HCT116 (cell line): ENCODE results near the gene ZNF853. TPM values are rescaled to one million over a fixed set of nuclear protein-coding genes. Genes with fewer than 3 reads are reported as not detected.
"Not testable (repeated sequence)": the region's sequence is repeated elsewhere in the genome, so short reads cannot be mapped to it uniquely, and the experiment has no call there.

Experiments used
- ATAC-seq: fragments of 200-7000 bp; cut with Tn5 transposase; 2 replicates; pipeline ENCODE4 v1.9.1; 2020; ENCODE audit warnings: mild to moderate bottlenecking, moderate library complexity
- BruUV-seq: library from RNA; stranded (reverse); fragments of 400-500 nt; replicated peaks from 2 replicates; lab custom pipeline; 2021; lab: Mats Ljungman, UMichigan
- CTCF ChIA-PET: fragments of 300-600 bp; sonication (Branson Sonifier 250); formaldehyde crosslinking; loops from one replicate; lab custom pipeline; 2021; ENCODE audit warnings: antibody characterized with exemption; lab: Charles Lee
- POLR2A ChIA-PET: fragments of 300-600, 350-600 bp; sonication (Branson Sonifier 250); formaldehyde crosslinking; loops from one replicate; lab custom pipeline; 2021; ENCODE audit warnings: antibody characterized with exemption; lab: Charles Lee
- RAD21 ChIA-PET, 2 experiments: fragments of 300-600 bp; sonication (Branson Sonifier 250); formaldehyde crosslinking; loops; one replicate each; lab custom pipeline; 2023; ENCODE audit warnings: low total read pairs in 2 of 2; ENCODE audit not compliant: uncharacterized antibody in 2 of 2, unreplicated experiment in 2 of 2, low non-redundant PET in 1 of 2; lab: Charles Lee
- DNase-seq: peaks from one replicate; pipeline ENCODE4 v3.0.0-alpha.2; 2010; ENCODE audit warnings: low read depth, low spot score
- H2AFZ ChIP-seq: fragments of 200-600 bp; shearing (Covaris generic), sonication (generic); 2 replicates; pipeline ENCODE4 v1.6.1; 2017; ENCODE audit warnings: low read depth, mixed run types, mixed read lengths, antibody characterized with exemption, low read length; ENCODE audit not compliant: poor library complexity, severe bottlenecking
- H3K27ac ChIP-seq: 2 replicates; pipeline ENCODE4 v1.5.1; 2012; ENCODE audit warnings: low read depth, low read length
- H3K27me3 ChIP-seq: fragments of 200-600 bp; sonication (generic); 2 replicates; pipeline ENCODE4 v1.6.1; 2016; ENCODE audit warnings: mixed run types, low read length, mixed read lengths; ENCODE audit not compliant: insufficient read depth
- H3K36me3 ChIP-seq, 2 experiments: fragments of 200-500 bp in 1 of 2; fragments of 200-600 bp in 1 of 2; sonication (Bioruptor generic) in 1 of 2; sonication (generic) in 1 of 2; 2 replicates each; pipeline versions ENCODE4 v1.5.1 to v1.6.1; 2014 to 2016; ENCODE audit warnings: low read length in 2 of 2, inconsistent platforms in 1 of 2, mixed read lengths in 1 of 2, mixed run types in 1 of 2; ENCODE audit not compliant: insufficient read depth in 2 of 2, control insufficient read depth in 1 of 2
- H3K4me1 ChIP-seq, 2 experiments: fragments of 200-600 bp in 1 of 2; sonication (generic) in 1 of 2; 2 replicates each; pipeline versions ENCODE4 v1.5.1 to v1.6.1; 2012 to 2017; ENCODE audit warnings: low read length in 2 of 2, inconsistent platforms in 1 of 2, mild to moderate bottlenecking in 1 of 2, mixed read lengths in 1 of 2, mixed run types in 1 of 2, moderate library complexity in 1 of 2; ENCODE audit not compliant: insufficient read depth in 2 of 2, control insufficient read depth in 1 of 2
- H3K4me2 ChIP-seq: fragments of 200-600 bp; sonication (generic); 2 replicates; pipeline ENCODE4 v1.6.1; 2017; ENCODE audit warnings: mixed run types, low read length, mixed read lengths
- H3K4me3 ChIP-seq, 2 experiments: fragments of 200-600 bp in 1 of 2; sonication (generic) in 1 of 2; replicated peaks in 1 of 2; 2 replicates each; pipeline ENCODE4 v1.5.1; 2011 to 2016; ENCODE audit warnings: low read length in 2 of 2, control low read depth in 1 of 2, low read depth in 1 of 2, mild to moderate bottlenecking in 1 of 2, mixed read lengths in 1 of 2, mixed run types in 1 of 2
- H3K79me2 ChIP-seq: fragments of 200-600 bp; sonication (generic); 2 replicates; pipeline ENCODE4 v1.6.1; 2017; ENCODE audit warnings: mild to moderate bottlenecking, mixed run types, low read length, moderate library complexity, mixed read lengths; ENCODE audit not compliant: insufficient read depth
- H3K9ac ChIP-seq: fragments of 200-600 bp; sonication (generic); 2 replicates; pipeline ENCODE4 v1.6.1; 2016; ENCODE audit warnings: low read length, mixed read lengths
- H3K9me2 ChIP-seq: fragments of 200-600 bp; sonication (generic), shearing (Covaris generic); 2 replicates; pipeline ENCODE4 v1.6.1; 2017; ENCODE audit warnings: mixed run types, mild to moderate bottlenecking, moderate library complexity; ENCODE audit not compliant: insufficient read depth
- H3K9me3 ChIP-seq, 2 experiments: fragments of 200-500 bp in 1 of 2; fragments of 200-600 bp in 1 of 2; sonication (Bioruptor generic) in 1 of 2; sonication (generic) in 1 of 2; 2 replicates each; pipeline ENCODE4 v1.6.1; 2014 to 2017; ENCODE audit warnings: low read length in 2 of 2, mixed read lengths in 2 of 2, inconsistent platforms in 1 of 2, low read depth in 1 of 2, mild to moderate bottlenecking in 1 of 2, mixed run types in 1 of 2, moderate library complexity in 1 of 2; ENCODE audit not compliant: control insufficient read depth in 1 of 2, insufficient read depth in 1 of 2
- H4K20me1 ChIP-seq: fragments of 200-600 bp; sonication (generic), shearing (Covaris generic); 2 replicates; pipeline ENCODE4 v1.6.1; 2017; ENCODE audit warnings: mixed run types, mild to moderate bottlenecking, moderate library complexity; ENCODE audit not compliant: insufficient read depth
- ATF3 ChIP-seq: IDR thresholded peaks from 2 replicates; pipeline ENCODE4 v1.6.1; 2012
- CTCF ChIP-seq, 3 experiments: fragments of 200-600 bp in 1 of 3; sonication (generic) in 1 of 3; IDR thresholded peaks in 2 of 3; conservative IDR thresholded peaks in 1 of 3; 2 replicates each; pipeline ENCODE4 v1.5.1; 2012 to 2017; ENCODE audit warnings: low read depth in 2 of 3, low read length in 2 of 3, antibody characterized with exemption in 1 of 3, borderline replicate concordance in 1 of 3, control low read depth in 1 of 3, mild to moderate bottlenecking in 1 of 3, mixed read lengths in 1 of 3, mixed run types in 1 of 3, moderate library complexity in 1 of 3; ENCODE audit not compliant: insufficient read depth in 1 of 3
- EZH2phosphoT487 ChIP-seq: fragments of 200-600 bp; IDR thresholded peaks from 2 replicates; pipeline ENCODE4 v1.6.1; 2018; ENCODE audit warnings: antibody characterized with exemption, borderline replicate concordance
- MAX ChIP-seq: IDR thresholded peaks from 2 replicates; pipeline ENCODE4 v1.6.1; 2012
- POLR2AphosphoS5 ChIP-seq: IDR thresholded peaks from 2 replicates; pipeline ENCODE4 v1.6.1; 2011; ENCODE audit warnings: mild to moderate bottlenecking, low read depth, low read length, moderate library complexity
- RAD21 ChIP-seq: IDR thresholded peaks from 2 replicates; pipeline ENCODE4 v1.6.1; 2012; ENCODE audit warnings: low read depth, mild to moderate bottlenecking
- SP1 ChIP-seq: IDR thresholded peaks from 2 replicates; pipeline ENCODE4 v1.6.1; 2012; ENCODE audit warnings: low read depth
- ZFX ChIP-seq: fragments of 450-650 bp; IDR thresholded peaks from 2 replicates; pipeline ENCODE4 v1.6.1; 2017
- intact Hi-C: fragments of 100-400 bp; cut with micrococcal nuclease; formaldehyde crosslinking; loops from 2 replicates; pipeline ENCODE4 v1.10.0; 2022
- total RNA-seq: library from RNA; stranded (reverse); gene quantifications from one replicate; pipeline ENCODE4 v1.2.1, GENCODE V29; 2021; ENCODE audit not compliant: unreplicated experiment

The ZNF853 gene
- total RNA-seq, 1 experiment from 2014 or later: 0.05 TPM

GRCh38 chr7:6579446-6579845 is 36.0 kb upstream of the ZNF853 start:
- POLR2A ChIA-PET: no interaction called here
- TF ChIP-seq POLR2AphosphoS5 (no peak), CTCF (IDR thresholded peaks at IDR 0.05 in 2 of 3, conservative IDR thresholded peaks at IDR 0.05 in 1 of 3; ENCODE audit: borderline replicate concordance in 1 of 3, insufficient read depth in 1 of 3, low read depth in 2 of 3, low read length in 2 of 3) (peak in 2 of 3 experiments; percentile 36 to 46; a peak in 4 of 6 replicates), ATF3 (no peak), MAX (no peak), EZH2phosphoT487 (no peak), RAD21 (peak; percentile 18; the same call in 1 of the 2 replicates), ZFX (no peak), SP1 (no peak)
- Histone ChIP-seq H3K4me1 (peaks cover 11 to 23% of the 10 kb centered on the region in 2 experiments), H4K20me1 (no peaks in the 10 kb centered on the region), H3K27me3 (no peaks in the 10 kb centered on the region), H3K4me2 (no peak overlapping the region), H3K9me3 (no peaks in the 10 kb centered on the region), H3K36me3 (peaks cover 12 to 16% of the 10 kb centered on the region in 2 experiments; a peak in 2 of 4 replicates), H2AFZ (no peak overlapping the region), H3K9ac (no peak overlapping the region), H3K4me3 (no peak overlapping the region), H3K27ac (no peak overlapping the region), H3K9me2 (no peaks in the 10 kb centered on the region), H3K79me2 (peaks cover 22% of the 10 kb centered on the region; the same call in 1 of the 2 replicates)
- no peak for DNase-seq
- intact Hi-C loops: no loop called here
- BruUV-seq: no TSS peak
- ATAC-seq: no peak
- RAD21 ChIA-PET: no interaction called here
- CTCF ChIA-PET: no interaction called here

- H3K79me2 ChIP-seq, H3K4me2 ChIP-seq, H3K27me3 ChIP-seq, H2AFZ ChIP-seq, H3K9me2 ChIP-seq, DNase-seq, H3K27ac ChIP-seq, H3K9ac ChIP-seq, H3K4me3 ChIP-seq, BruUV-seq, H4K20me1 ChIP-seq, POLR2A ChIA-PET, H3K4me1 ChIP-seq, CTCF ChIA-PET, ATAC-seq, H3K9me3 ChIP-seq: not testable (repeated sequence)
- RAD21 ChIA-PET: interaction anchor here in 1 of 2 experiments (0.6 kb wide), 1 partner anchor 70 kb away, joined by 3 read pairs; no protein-coding TSS in a partner anchor
- peaks cover 17 to 22% of the 10 kb centered on the region in 2 experiments; a peak in 3 of 4 replicates for H3K36me3 ChIP-seq
- intact Hi-C loops: loop anchor here (10.0 kb wide), 1 partner anchor 269 kb away; no protein-coding TSS in a partner anchor
These were observed 29.5 kb upstream of the ZNF853 start for GRCh38 chr7:6585746-6586432.
